Cardiac fibroblast (primary cell): ENCODE measurements around the gene GPR4.

Experiments
- DNase-seq, 2 donors: peaks; one replicate each; pipeline versions ENCODE4 v3.0.0 to v3.0.0-alpha.2; 2010; ENCODE audit warnings: low read depth in 2 of 2
- H3K4me3 ChIP-seq, 2 donors: replicated peaks in 1 of 2; 1 replicate in 1 of 2; 2 replicates in 1 of 2; pipeline ENCODE4 v1.5.1; 2011; ENCODE audit warnings: low read depth in 2 of 2, low read length in 2 of 2, mild to moderate bottlenecking in 2 of 2, moderate library complexity in 1 of 2
- CTCF ChIP-seq: IDR thresholded peaks from one replicate; pipeline ENCODE4 v1.5.1; 2011; ENCODE audit warnings: low read depth, mild to moderate bottlenecking, low read length, inconsistent platforms

Gene GPR4

GRCh38 chr19:45643024-45643926, 41.3 kb upstream of the GPR4 start:
- DNase-seq, result peak; percentile 87
- TF ChIP-seq CTCF, result peak; percentile 100
- H3K4me3 ChIP-seq, result peak overlapping the region in 1 of 2 donors; percentile 19

- peak overlapping the region; percentile 29 to 34 for H3K4me3 ChIP-seq
- TF ChIP-seq CTCF, result no peak
- peak; percentile 84 to 85 for DNase-seq
Measured at GRCh38 chr19:45641274-45642105, 39.5 kb upstream of the GPR4 start.

GRCh38 chr19:45640849-45641273, 38.8 kb upstream of the GPR4 start:
- DNase-seq, result no peak
- no peak overlapping the region for H3K4me3 ChIP-seq
- no peak for TF ChIP-seq CTCF

- H3K4me3 ChIP-seq, result peak within 1 kb of the TSS; percentile 62 to 65
- DNase-seq, result peak in 1 of 2 donors; percentile 38
- TF ChIP-seq CTCF, result peak; percentile 9
Measured at GRCh38 chr19:45638930-45639729, 37.1 kb upstream of the GPR4 start, which contains the start of gene EML2. TSS of gene EML2 (minus strand) at chr19:45639397. CDS start at chr19:45639376, 21 bp downstream.

- no peak for TF ChIP-seq CTCF
- DNase-seq, result peak; percentile 51 to 74
- H3K4me3 ChIP-seq, result peak overlapping the region; percentile 62 to 65
Measured at GRCh38 chr19:45637890-45638667, 36.1 kb upstream of the GPR4 start.

GRCh38 chr19:45636902-45637301, 34.9 kb upstream of the GPR4 start:
- H3K4me3 ChIP-seq, result no peak overlapping the region
- no peak for TF ChIP-seq CTCF
- DNase-seq, result no peak
